Measurements from ENCODE around the gene ANO8.

DNA sequence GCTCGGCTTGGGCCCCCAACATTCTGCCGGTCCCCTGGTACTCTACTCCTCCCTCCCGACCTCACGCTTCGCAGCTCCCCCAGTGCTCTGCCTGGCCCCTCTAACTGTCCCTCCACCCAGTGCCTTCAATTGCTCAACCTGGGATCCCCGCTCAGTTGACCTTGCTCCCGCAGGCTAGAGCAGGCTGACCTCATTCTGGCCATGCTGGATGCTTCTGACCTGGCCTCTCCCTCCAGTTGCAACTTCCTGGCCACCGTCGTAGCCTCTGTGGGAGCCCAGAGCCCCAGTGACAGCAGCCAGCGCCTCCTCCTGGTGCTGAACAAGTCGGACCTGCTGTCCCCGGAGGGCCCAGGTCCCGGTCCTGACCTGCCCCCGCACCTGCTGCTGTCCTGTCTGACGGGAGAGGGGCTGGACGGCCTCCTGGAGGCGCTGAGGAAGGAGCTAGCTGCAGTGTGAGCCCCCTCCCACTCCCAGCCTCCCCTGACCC lies 6.3 kb upstream of the ANO8 start:
- TF ChIP-seq EP300 (IDR thresholded peaks at IDR 0.05) = no peak
- TF ChIP-seq, protein P1, sequence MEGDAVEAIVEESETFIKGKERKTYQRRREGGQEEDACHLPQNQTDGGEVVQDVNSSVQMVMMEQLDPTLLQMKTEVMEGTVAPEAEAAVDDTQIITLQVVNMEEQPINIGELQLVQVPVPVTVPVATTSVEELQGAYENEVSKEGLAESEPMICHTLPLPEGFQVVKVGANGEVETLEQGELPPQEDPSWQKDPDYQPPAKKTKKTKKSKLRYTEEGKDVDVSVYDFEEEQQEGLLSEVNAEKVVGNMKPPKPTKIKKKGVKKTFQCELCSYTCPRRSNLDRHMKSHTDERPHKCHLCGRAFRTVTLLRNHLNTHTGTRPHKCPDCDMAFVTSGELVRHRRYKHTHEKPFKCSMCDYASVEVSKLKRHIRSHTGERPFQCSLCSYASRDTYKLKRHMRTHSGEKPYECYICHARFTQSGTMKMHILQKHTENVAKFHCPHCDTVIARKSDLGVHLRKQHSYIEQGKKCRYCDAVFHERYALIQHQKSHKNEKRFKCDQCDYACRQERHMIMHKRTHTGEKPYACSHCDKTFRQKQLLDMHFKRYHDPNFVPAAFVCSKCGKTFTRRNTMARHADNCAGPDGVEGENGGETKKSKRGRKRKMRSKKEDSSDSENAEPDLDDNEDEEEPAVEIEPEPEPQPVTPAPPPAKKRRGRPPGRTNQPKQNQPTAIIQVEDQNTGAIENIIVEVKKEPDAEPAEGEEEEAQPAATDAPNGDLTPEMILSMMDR (IDR thresholded peaks at IDR 0.05) = no peak
- TF ChIP-seq POLR2A (IDR thresholded peaks at IDR 0.05) = no peak
- no peak for TF ChIP-seq POLR2AphosphoS5 (IDR thresholded peaks at IDR 0.05)
